ENCODE data around the gene TBC1D10B.

Gene TBC1D10B

GRCh38 chr16:30374538-30374937, 4.2 kb upstream of the TBC1D10B start, which contains the start of gene MYL11:
MYL11 (plus strand) TSS chr16:30374802; CDS start chr16:30374858, 56 bp downstream.
- DNase-seq (ENCODE audit: low read depth) = no peak

- DNase-seq (ENCODE audit: low read depth) = no peak
Measured at GRCh38 chr16:30372725-30373124, 2.4 kb upstream of the TBC1D10B start.

- DNase-seq (ENCODE audit: low read depth) = no peak
Measured at GRCh38 chr16:30372038-30372712, 1.9 kb upstream of the TBC1D10B start.

- DNase-seq (ENCODE audit: low read depth) = no peak
Measured at GRCh38 chr16:30371248-30371816, 1.0 kb upstream of the TBC1D10B start.

- DNase-seq (ENCODE audit: low read depth) = no peak
Measured at GRCh38 chr16:30369938-30370455, 297 bp downstream of the TBC1D10B start.

- DNase-seq (ENCODE audit: low read depth) = no peak
Measured at GRCh38 chr16:30369091-30369937, 980 bp downstream of the TBC1D10B start.

- no peak for DNase-seq (ENCODE audit: low read depth)
Measured at GRCh38 chr16:30368792-30369090, 1.6 kb downstream of the TBC1D10B start.

- no peak for DNase-seq (ENCODE audit: low read depth)
Measured at GRCh38 chr16:30368122-30368791, 2.0 kb downstream of the TBC1D10B start.

- DNase-seq (ENCODE audit: low read depth) = no peak
Measured at GRCh38 chr16:30367349-30368009, 2.8 kb downstream of the TBC1D10B start.

GRCh38 chr16:30366511-30366910, 3.8 kb downstream of the TBC1D10B start:
- DNase-seq (ENCODE audit: low read depth) = no peak

- no peak for DNase-seq (ENCODE audit: low read depth)
Measured at GRCh38 chr16:30365200-30365599, 5.1 kb downstream of the TBC1D10B start.

GRCh38 chr16:30361180-30361579, 9.1 kb downstream of the TBC1D10B start:
- DNase-seq (ENCODE audit: low read depth) = no peak

- DNase-seq (ENCODE audit: low read depth) = no peak
Measured at GRCh38 chr16:30359871-30360170, 10.5 kb downstream of the TBC1D10B start.

- DNase-seq (ENCODE audit: low read depth) = no peak
Measured at GRCh38 chr16:30358990-30359870, 11.1 kb downstream of the TBC1D10B start.

- DNase-seq (ENCODE audit: low read depth) = no peak
Measured at GRCh38 chr16:30358577-30358936, 11.7 kb downstream of the TBC1D10B start.

GRCh38 chr16:30357715-30358576, 12.3 kb downstream of the TBC1D10B start:
- DNase-seq (ENCODE audit: low read depth) = no peak

GRCh38 chr16:30357085-30357714, 13.1 kb downstream of the TBC1D10B start:
- no peak for DNase-seq (ENCODE audit: low read depth)

GRCh38 chr16:30356401-30357084, 13.8 kb downstream of the TBC1D10B start:
- no peak for DNase-seq (ENCODE audit: low read depth)

GRCh38 chr16:30355954-30356308, 14.4 kb downstream of the TBC1D10B start:
- no peak for DNase-seq (ENCODE audit: low read depth)

All from stimulated activated CD8-positive, alpha-beta memory T cell treated with anti-CD3 and anti-CD28 coated beads, Interleukin-4, amount 100 ng/mL, for 24 hours (primary cell).